Activated effector memory CD4-positive, alpha-beta T cell treated with anti-CD3 and anti-CD28 coated beads, Interleukin-2, amount 50 U/mL, for 16 hours (primary cell): ENCODE results near the gene PRSS21.
A peak's percentile ranks its signal among the peaks of the same experiment; 100 is the strongest.

Experiments
- DNase-seq: peaks from one replicate; pipeline ENCODE4 v3.0.0-alpha.2; 2020

Gene PRSS21

GRCh38 chr16:2816751-2817339 lies at the start of gene PRSS21:
TSS of gene PRSS21 (plus strand) at chr16:2817237. CDS start at chr16:2817269, 32 bp downstream.
- peak; percentile 74 for DNase-seq

- DNase-seq: no peak
Observed at GRCh38 chr16:2767891-2768290, 49.1 kb upstream of the PRSS21 start.

- DNase-seq: no peak
Observed at GRCh38 chr16:2768403-2769089, 48.5 kb upstream of the PRSS21 start.

- DNase-seq: no peak
Observed at GRCh38 chr16:2769100-2769529, 47.9 kb upstream of the PRSS21 start.

GRCh38 chr16:2769675-2770056 lies 47.4 kb upstream of the PRSS21 start:
- DNase-seq: no peak

- no peak for DNase-seq
Observed at GRCh38 chr16:2770057-2770951, 46.7 kb upstream of the PRSS21 start.

GRCh38 chr16:2771496-2772402 lies 45.3 kb upstream of the PRSS21 start:
- DNase-seq: no peak

- DNase-seq: no peak
Observed at GRCh38 chr16:2773188-2773968, 43.7 kb upstream of the PRSS21 start.

- DNase-seq: no peak
Observed at GRCh38 chr16:2774161-2774891, 42.7 kb upstream of the PRSS21 start.

- DNase-seq: no peak
Observed at GRCh38 chr16:2775131-2775716, 41.8 kb upstream of the PRSS21 start.

GRCh38 chr16:2775765-2776499 lies 41.1 kb upstream of the PRSS21 start:
- no peak for DNase-seq

- DNase-seq: peak; percentile 78
Observed at GRCh38 chr16:2776500-2777139, 40.4 kb upstream of the PRSS21 start.

- peak; percentile 97 for DNase-seq
Observed at GRCh38 chr16:2777231-2777902, 39.7 kb upstream of the PRSS21 start, which contains the start of gene ELOB. TSS of gene ELOB (minus strand) at chr16:2777280. CDS start at chr16:2777239, 41 bp downstream.

- peak; percentile 77 for DNase-seq
Observed at GRCh38 chr16:2777903-2778629, 39.0 kb upstream of the PRSS21 start.

GRCh38 chr16:2778630-2778958 lies 38.4 kb upstream of the PRSS21 start:
- no peak for DNase-seq

- DNase-seq: peak; percentile 61
Observed at GRCh38 chr16:2779151-2779920, 37.7 kb upstream of the PRSS21 start.
